ENCODE data around the gene TAGLN2. TPM values are rescaled to one million over a fixed set of nuclear protein-coding genes. Genes with fewer than 3 reads are reported as not detected.

TAGLN2 gene
- total and polyA plus RNA-seq, 9 of the 15 experiments (the other 6 are each of a cell fraction or from before 2014, with no cell fraction given): 192 to 683 (median 455) TPM

DNA sequence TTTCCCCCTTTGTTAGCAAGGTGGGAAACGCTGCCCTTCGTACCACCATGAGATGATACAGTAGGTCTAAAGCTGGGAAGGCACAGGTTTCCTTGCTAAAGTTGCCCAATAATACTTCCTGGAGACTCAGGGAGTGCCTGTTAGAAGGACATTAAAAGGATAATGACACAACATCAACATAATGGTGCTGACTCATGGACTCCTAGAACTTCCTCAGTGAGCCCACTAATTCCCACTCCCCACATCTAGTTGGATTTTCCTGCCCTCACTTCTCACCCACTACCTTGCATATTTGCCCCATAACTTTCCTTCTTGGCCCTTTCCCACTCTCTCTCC, 42.8 kb downstream of the TAGLN2 start (continued):
- TF ChIP-seq ZNF589 (CRISPR knock-in tag; IDR thresholded peaks at IDR 0.05; ENCODE audit: low read depth): peak; percentile 7; the same call in 1 of the 2 replicates
- TF ChIP-seq, protein P1, sequence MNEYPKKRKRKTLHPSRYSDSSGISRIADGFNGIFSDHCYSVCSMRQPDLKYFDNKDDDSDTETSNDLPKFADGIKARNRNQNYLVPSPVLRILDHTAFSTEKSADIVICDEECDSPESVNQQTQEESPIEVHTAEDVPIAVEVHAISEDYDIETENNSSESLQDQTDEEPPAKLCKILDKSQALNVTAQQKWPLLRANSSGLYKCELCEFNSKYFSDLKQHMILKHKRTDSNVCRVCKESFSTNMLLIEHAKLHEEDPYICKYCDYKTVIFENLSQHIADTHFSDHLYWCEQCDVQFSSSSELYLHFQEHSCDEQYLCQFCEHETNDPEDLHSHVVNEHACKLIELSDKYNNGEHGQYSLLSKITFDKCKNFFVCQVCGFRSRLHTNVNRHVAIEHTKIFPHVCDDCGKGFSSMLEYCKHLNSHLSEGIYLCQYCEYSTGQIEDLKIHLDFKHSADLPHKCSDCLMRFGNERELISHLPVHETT (CRISPR knock-in tag; conservative IDR thresholded peaks at IDR 0.05 in 1 of 2, IDR thresholded peaks at IDR 0.05 in 1 of 2): no peak
- TF ChIP-seq DMBX1 (CRISPR knock-in tag; IDR thresholded peaks at IDR 0.05; ENCODE audit: borderline replicate concordance): no peak
- 0 out of 2 replicates have a peak, but pooled peaks have one; percentile 15 for TF ChIP-seq JUND (IDR thresholded peaks at IDR 0.05; ENCODE audit: borderline replicate concordance, low read depth, low read length)
- no peak; the same call in 2 of the 3 replicates for TF ChIP-seq JUND (tag; IDR thresholded peaks at IDR 0.05; ENCODE audit: borderline replicate concordance, low read depth, low read length)
- peak; percentile 24; the same call in 1 of the 2 replicates for TF ChIP-seq MAFK (IDR thresholded peaks at IDR 0.05; ENCODE audit: low read length)
- TF ChIP-seq NFE2 (IDR thresholded peaks at IDR 0.05; ENCODE audit: low read depth): peak; percentile 61
- no peak for TF ChIP-seq PHB2 (IDR thresholded peaks at IDR 0.05; ENCODE audit: low read depth)
- TF ChIP-seq RCOR1 (IDR thresholded peaks at IDR 0.05; ENCODE audit: borderline replicate concordance in 1 of 2, low read depth in 2 of 2, low read length in 2 of 2): no peak
- TF ChIP-seq NCOA4 (IDR thresholded peaks at IDR 0.05; ENCODE audit: partially characterized antibody): no peak
- no peak for TF ChIP-seq ZNF395 (CRISPR knock-in tag; IDR thresholded peaks at IDR 0.05)
- peak; percentile 73 for TF ChIP-seq CEBPB (tag; IDR thresholded peaks at IDR 0.05)
- no peak for TF ChIP-seq GMEB1 (CRISPR knock-in tag; IDR thresholded peaks at IDR 0.05)
- TF ChIP-seq SMARCA4 (IDR thresholded peaks at IDR 0.05): no peak
- no peak for TF ChIP-seq NELFE (IDR thresholded peaks at IDR 0.05; ENCODE audit: insufficient read depth, insufficient read length)
- no peak for TF ChIP-seq HDAC2 (IDR thresholded peaks at IDR 0.05)
- TF ChIP-seq MAFF (IDR thresholded peaks at IDR 0.05; ENCODE audit: low read length): peak; percentile 12; the same call in 1 of the 2 replicates
- TF ChIP-seq RBM17 (IDR thresholded peaks at IDR 0.05; ENCODE audit: borderline replicate concordance, low read depth, low read length): no peak
- TF ChIP-seq FIP1L1 (IDR thresholded peaks at IDR 0.05; ENCODE audit: low read depth, low read length, poor library complexity, severe bottlenecking): no peak
- TF ChIP-seq DACH1 (IDR thresholded peaks at IDR 0.05; ENCODE audit: partially characterized antibody): peak; percentile 20
- TF ChIP-seq PML (IDR thresholded peaks at IDR 0.05; ENCODE audit: low read length): no peak
- no peak for TF ChIP-seq NCOA6 (IDR thresholded peaks at IDR 0.05)
- TF ChIP-seq U2AF1 (optimal IDR thresholded peaks at IDR 0.05; ENCODE audit: low read depth, low read length): no peak
- peak; percentile 56; the same call in 1 of the 2 replicates for TF ChIP-seq FOSL1 (tag; conservative IDR thresholded peaks at IDR 0.05)
- no peak for TF ChIP-seq ZNF76 (CRISPR knock-in tag; IDR thresholded peaks at IDR 0.05; ENCODE audit: borderline replicate concordance)
- TF ChIP-seq C11orf30 (IDR thresholded peaks at IDR 0.05; ENCODE audit: low read depth): peak; percentile 77; the same call in 1 of the 2 replicates
- peak; percentile 73 for TF ChIP-seq ZNF316 (IDR thresholded peaks at IDR 0.05)
- TF ChIP-seq HNRNPLL (IDR thresholded peaks at IDR 0.05; ENCODE audit: low read depth, low read length, poor library complexity, severe bottlenecking): no peak
